ENCODE data around the gene PGAP6.

- TF ChIP-seq RAD21 (IDR thresholded peaks at IDR 0.05; ENCODE audit: low read length): no peak
- no peak for TF ChIP-seq CTCF (IDR thresholded peaks at IDR 0.05)
- no peak for TF ChIP-seq CHD2 (IDR thresholded peaks at IDR 0.05; ENCODE audit: low read length, partially characterized antibody)
- TF ChIP-seq EP300 (IDR thresholded peaks at IDR 0.05; ENCODE audit: borderline replicate concordance in 1 of 2, low read depth in 1 of 2, low read length in 1 of 2): no peak
- no peak for TF ChIP-seq MAX (IDR thresholded peaks at IDR 0.05; ENCODE audit: low read depth)
- TF ChIP-seq ZBTB33 (IDR thresholded peaks at IDR 0.05; ENCODE audit: borderline replicate concordance, low read depth): no peak
- TF ChIP-seq RCOR1 (IDR thresholded peaks at IDR 0.05; ENCODE audit: low read length): no peak
- TF ChIP-seq SMC3 (IDR thresholded peaks at IDR 0.05; ENCODE audit: low read depth, low read length): no peak
- no peak for TF ChIP-seq FOSL2 (IDR thresholded peaks at IDR 0.05; ENCODE audit: borderline replicate concordance, low read depth)
- no peak for TF ChIP-seq JUND (IDR thresholded peaks at IDR 0.05)
- TF ChIP-seq NFIC (IDR thresholded peaks at IDR 0.05; ENCODE audit: borderline replicate concordance): no peak
- TF ChIP-seq YY1 (IDR thresholded peaks at IDR 0.05; ENCODE audit: low read depth): no peak
- no peak for TF ChIP-seq SIN3A (IDR thresholded peaks at IDR 0.05; ENCODE audit: borderline replicate concordance, low read depth, low read length)
- no peak for TF ChIP-seq POLR2AphosphoS5 (IDR thresholded peaks at IDR 0.05; ENCODE audit: low read depth, low read length)
Measured at GRCh38 chr16:363110-363765, 18.5 kb downstream of the PGAP6 start.

Measured in SK-N-SH (cell line).